Small intestine (tissue), 7 donors: Measurements from ENCODE around the gene SHFL. TPM values are rescaled to one million over a fixed set of nuclear protein-coding genes. Genes with fewer than 3 reads are reported as not detected.

Experiments
- DNase-seq, 2 donors: peaks; one replicate each; pipeline versions ENCODE4 v3.0.0 to v3.0.0-alpha.2; 2013
- FAIRE-seq: peaks from 2 replicates; lab custom pipeline; 2012; peaks lifted over from hg19 to GRCh38; lab: Jason Lieb, UNC
- H3K27ac ChIP-seq, 3 donors: one replicate each; pipeline ENCODE4 v1.5.1; 2013; ENCODE audit warnings: low read length in 2 of 3, mild to moderate bottlenecking in 2 of 3, control low read depth in 1 of 3, inconsistent platforms in 1 of 3, low read depth in 1 of 3, moderate library complexity in 1 of 3
- H3K27me3 ChIP-seq, 3 donors: one replicate each; pipeline ENCODE4 v1.6.1; 2013; ENCODE audit warnings: low read length in 3 of 3, inconsistent platforms in 1 of 3; ENCODE audit not compliant: control insufficient read depth in 3 of 3, insufficient read depth in 3 of 3
- H3K36me3 ChIP-seq, 3 donors: one replicate each; pipeline ENCODE4 v1.6.1; 2013; ENCODE audit warnings: low read length in 3 of 3, inconsistent platforms in 1 of 3, low read depth in 1 of 3, mild to moderate bottlenecking in 1 of 3, moderate library complexity in 1 of 3; ENCODE audit not compliant: control insufficient read depth in 3 of 3, insufficient read depth in 2 of 3
- H3K4me1 ChIP-seq, 3 donors: one replicate each; pipeline ENCODE4 v1.6.1; 2013; ENCODE audit warnings: low read length in 2 of 3, inconsistent platforms in 1 of 3, low read depth in 1 of 3, mild to moderate bottlenecking in 1 of 3, moderate library complexity in 1 of 3; ENCODE audit not compliant: control insufficient read depth in 3 of 3, insufficient read depth in 2 of 3
- H3K4me3 ChIP-seq, 3 donors: one replicate each; pipeline ENCODE4 v1.5.1; 2013; ENCODE audit warnings: low read length in 3 of 3, control low read depth in 1 of 3, inconsistent platforms in 1 of 3, low read depth in 1 of 3, mild to moderate bottlenecking in 1 of 3, moderate library complexity in 1 of 3
- H3K9me3 ChIP-seq, 2 donors: one replicate each; pipeline ENCODE4 v1.6.1; 2013; ENCODE audit warnings: low read depth in 1 of 2, low read length in 1 of 2; ENCODE audit not compliant: control insufficient read depth in 2 of 2, insufficient read depth in 1 of 2
- WGBS, 3 donors: extraction: QIAGEN DNeasy Blood & Tissue Kit; methylation state at CpG; one replicate each; pipeline ENCODE4 v1.1.7; 2013; 5-methylcytosine and 5-hydroxymethylcytosine counted together
- polyA plus RNA-seq, 4 donors: library from polyadenylated mRNA; stranded (reverse) in 3 of 4; unstranded in 1 of 4; fragments of 200-250 nt in 3 of 4; fragments of 120-200 nt in 1 of 4; gene quantifications; one replicate each; pipeline versions ENCODE4 v1.2.1 to v1.2.3, GENCODE V29; 2013
- donor health status: healthy with polysubstance abuse.
- donor health status: control.
- donor health status: control.
- donor health status: Bipolar disorder and iron deficiency.
- donor health status: healthy.

The SHFL gene
- polyA plus RNA-seq, 4 donors, result 32.5 to 60.8 (median 37.0) TPM

DNA sequence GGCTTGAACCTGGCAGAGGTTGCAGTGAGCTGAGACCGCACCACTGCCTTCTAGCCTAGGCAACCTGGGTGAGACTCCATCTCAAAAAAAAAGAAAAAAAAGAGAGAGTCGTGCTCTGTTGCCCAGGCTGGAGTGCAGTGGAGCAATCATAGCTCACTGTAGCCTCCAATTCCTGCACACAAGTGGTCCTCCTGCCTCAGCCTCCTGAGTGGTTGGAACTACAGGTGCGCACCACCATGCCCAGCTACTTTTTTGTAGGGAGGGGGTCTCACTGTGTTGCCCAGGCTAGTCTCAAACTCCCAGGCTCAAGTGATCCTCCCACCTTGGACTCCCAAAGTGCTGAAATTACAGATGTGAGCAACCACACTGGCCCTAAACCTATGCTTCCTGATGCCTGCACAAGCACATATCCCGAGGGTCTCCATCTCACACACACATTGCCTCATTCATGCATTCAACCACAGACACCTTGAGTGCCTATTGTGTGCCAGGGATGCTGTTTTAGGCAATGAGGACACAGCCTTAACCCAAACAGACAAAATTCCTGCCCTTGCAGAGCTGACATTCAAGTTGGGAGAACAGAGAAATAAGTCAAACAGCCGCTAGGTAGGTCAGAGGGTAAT, 14.2 kb downstream of the SHFL start:
- peak overlapping the region in 1 of 3 donors; percentile 27 for H3K27ac ChIP-seq
- H3K27me3 ChIP-seq, result no peaks in the 10 kb centered on the region
- no peaks in the 10 kb centered on the region for H3K36me3 ChIP-seq
- FAIRE-seq (no peak), DNase-seq (no peak)
- H3K4me3 ChIP-seq, result no peak overlapping the region
- 82 to 89% (median 83%) methylated on average over 5 of the region's 5 CpGs for WGBS, 3 donors
- peaks cover 0 to 3% of the 10 kb centered on the region in 2 donors for H3K9me3 ChIP-seq
- peaks cover 0 to 6% (median 0%) of the 10 kb centered on the region in 3 donors for H3K4me1 ChIP-seq

DNA sequence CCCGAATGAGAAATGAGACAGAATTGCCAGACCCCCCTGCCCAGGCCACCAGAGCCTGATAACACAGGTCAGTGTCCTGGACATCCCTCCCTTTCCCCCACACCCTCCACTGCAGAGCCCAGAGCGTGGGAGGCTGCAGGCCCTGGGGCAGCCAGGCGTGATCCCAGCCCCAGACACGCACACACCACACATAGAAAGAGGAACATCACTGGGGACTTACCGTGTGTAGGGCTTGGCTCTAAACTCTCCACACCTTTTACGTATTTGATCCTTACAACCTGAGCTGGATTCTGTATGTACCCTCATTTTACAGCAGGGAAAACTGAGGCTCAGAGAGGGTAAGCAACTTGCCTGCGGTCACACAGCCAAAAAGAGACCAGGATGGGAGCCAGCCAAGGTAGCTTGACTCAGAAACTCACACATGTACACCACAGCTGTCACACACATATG, 16.7 kb downstream of the SHFL start:
- FAIRE-seq (no peak), DNase-seq (peak in 1 of 2 donors; percentile 4)
- peak overlapping the region; percentile 58 to 92 (median 80) for H3K27ac ChIP-seq
- no peak overlapping the region for H3K4me3 ChIP-seq
- WGBS, 3 donors, result 55 to 67% (median 63%) methylated on average over 7 of the region's 7 CpGs
- peaks cover 0 to 4% (median 3%) of the 10 kb centered on the region in 3 donors for H3K4me1 ChIP-seq
- H3K27me3 ChIP-seq, result no peaks in the 10 kb centered on the region
- H3K36me3 ChIP-seq, result peaks cover under 1 to 6% (median under 1%) of the 10 kb centered on the region in 3 donors
- H3K9me3 ChIP-seq, result no peaks in the 10 kb centered on the region

DNA sequence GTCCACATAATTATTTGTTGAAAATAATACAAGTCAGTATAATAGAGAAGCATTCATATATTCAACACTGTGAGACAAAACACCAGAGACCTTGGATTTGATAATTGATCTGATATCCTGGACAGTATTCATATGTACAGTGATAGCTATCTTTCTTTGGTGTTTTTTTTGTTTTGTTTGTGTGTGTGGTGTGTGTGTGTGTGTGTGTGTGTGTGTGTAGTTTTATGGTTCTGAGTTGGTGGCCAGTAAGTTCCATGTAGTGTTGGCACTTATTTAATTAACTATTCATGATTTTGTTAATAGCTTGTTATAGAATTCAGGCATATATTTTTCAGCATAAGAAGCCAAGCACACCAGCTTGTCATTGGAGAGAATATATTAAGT, 18.0 kb downstream of the SHFL start:
- Histone ChIP-seq H3K9me3 (no peaks in the 10 kb centered on the region), H3K4me3 (no peak overlapping the region), H3K4me1 (peaks cover 0 to 4% (median 3%) of the 10 kb centered on the region in 3 donors), H3K36me3 (peaks cover 2 to 19% (median 3%) of the 10 kb centered on the region in 3 donors), H3K27ac (peak overlapping the region in 1 of 3 donors; percentile 70), H3K27me3 (no peaks in the 10 kb centered on the region)
- FAIRE-seq (no peak), DNase-seq (no peak)

DNA sequence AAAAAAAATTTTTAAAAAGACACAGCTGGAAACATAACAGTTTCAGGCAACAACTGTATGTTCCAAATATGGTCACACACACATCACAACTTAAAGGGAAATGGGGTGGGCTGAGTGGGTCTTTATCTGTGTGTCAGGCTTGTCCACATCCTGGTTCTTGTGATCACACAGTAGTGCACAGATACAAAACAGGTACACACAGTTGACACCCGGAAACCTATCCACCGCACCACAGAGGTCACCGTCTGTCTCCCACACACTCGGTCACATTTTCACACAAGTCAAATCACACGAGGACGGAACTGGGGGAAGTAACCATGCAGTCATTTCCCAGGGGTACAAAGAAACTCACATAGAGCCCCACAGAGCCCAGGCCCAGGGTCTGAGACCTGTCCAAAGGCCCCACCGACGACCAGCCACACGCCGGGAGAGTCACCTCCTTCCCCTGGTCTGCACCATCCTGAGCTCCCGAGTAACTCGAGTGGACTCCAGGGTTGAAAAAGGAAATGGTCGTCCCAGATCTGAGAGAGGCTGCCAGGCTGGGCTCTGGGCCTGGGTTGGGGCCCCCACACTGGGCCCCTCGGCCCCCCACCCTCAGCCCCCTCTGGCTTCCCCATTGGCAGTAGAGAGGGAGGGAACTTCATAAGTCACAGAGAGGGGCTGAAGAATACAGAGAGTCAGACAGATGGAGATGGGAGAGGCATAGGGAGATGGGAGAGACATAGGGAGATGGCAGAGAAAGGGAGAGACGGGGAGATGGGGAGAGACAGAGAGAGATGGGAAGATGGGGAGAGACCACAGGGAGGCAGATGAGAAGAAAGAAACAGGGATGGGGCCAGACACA, 18.8 kb downstream of the SHFL start:
- H3K4me1 ChIP-seq, result peaks cover 0 to 4% (median 3%) of the 10 kb centered on the region in 3 donors
- FAIRE-seq, result no peak
- no peaks in the 10 kb centered on the region for H3K27me3 ChIP-seq
- no peaks in the 10 kb centered on the region for H3K9me3 ChIP-seq
- peaks cover 3 to 26% (median 4%) of the 10 kb centered on the region in 3 donors for H3K36me3 ChIP-seq
- H3K27ac ChIP-seq, result peak overlapping the region; percentile 70 to 83 (median 71)
- peak overlapping the region in 1 of 3 donors; percentile 21 for H3K4me3 ChIP-seq
- peak; percentile 21 to 76 for DNase-seq
- 38 to 65% (median 44%) methylated on average over 15 of the region's 15 CpGs for WGBS, 3 donors

DNA sequence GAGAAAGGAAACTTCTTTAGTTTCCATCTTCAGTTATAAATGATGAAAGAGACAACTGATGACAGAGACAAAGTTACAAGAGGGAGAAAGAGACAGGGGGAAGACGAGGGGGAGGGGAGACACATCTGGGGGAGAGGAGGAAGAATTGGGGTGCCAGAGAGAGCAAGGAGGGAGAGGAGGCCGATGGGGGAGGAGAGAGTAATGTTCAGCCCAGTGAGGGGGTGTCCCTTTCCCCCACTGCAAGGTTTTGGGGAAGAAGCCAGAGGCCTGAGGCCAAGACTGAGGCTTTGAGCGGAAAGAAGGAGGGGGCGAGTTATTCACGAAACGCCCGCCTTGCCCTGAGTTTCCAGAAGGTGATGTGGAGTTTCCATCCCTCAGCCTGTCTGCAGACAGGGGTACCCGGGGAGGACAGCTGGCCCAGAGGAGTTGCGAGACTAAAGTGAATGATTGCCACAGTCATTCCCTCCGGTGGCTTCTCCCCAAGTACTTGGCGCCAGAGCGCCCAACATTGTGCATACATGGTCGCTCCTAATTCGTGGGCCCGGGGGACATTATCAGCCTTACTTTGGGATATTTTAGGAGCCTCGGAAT, 19.5 kb downstream of the SHFL start:
- no peaks in the 10 kb centered on the region for H3K27me3 ChIP-seq
- peak overlapping the region; percentile 70 to 83 (median 71) for H3K27ac ChIP-seq
- H3K4me1 ChIP-seq, result peaks cover 0 to 4% (median 3%) of the 10 kb centered on the region in 3 donors
- peaks cover 4 to 33% (median 11%) of the 10 kb centered on the region in 3 donors for H3K36me3 ChIP-seq
- FAIRE-seq (no peak), DNase-seq (no peak)
- peak overlapping the region in 1 of 3 donors; percentile 78 for H3K4me3 ChIP-seq
- no peaks in the 10 kb centered on the region for H3K9me3 ChIP-seq
- WGBS, 3 donors, result 31 to 45% (median 33%) methylated on average over 13 to 16 of the region's 16 CpGs

DNA sequence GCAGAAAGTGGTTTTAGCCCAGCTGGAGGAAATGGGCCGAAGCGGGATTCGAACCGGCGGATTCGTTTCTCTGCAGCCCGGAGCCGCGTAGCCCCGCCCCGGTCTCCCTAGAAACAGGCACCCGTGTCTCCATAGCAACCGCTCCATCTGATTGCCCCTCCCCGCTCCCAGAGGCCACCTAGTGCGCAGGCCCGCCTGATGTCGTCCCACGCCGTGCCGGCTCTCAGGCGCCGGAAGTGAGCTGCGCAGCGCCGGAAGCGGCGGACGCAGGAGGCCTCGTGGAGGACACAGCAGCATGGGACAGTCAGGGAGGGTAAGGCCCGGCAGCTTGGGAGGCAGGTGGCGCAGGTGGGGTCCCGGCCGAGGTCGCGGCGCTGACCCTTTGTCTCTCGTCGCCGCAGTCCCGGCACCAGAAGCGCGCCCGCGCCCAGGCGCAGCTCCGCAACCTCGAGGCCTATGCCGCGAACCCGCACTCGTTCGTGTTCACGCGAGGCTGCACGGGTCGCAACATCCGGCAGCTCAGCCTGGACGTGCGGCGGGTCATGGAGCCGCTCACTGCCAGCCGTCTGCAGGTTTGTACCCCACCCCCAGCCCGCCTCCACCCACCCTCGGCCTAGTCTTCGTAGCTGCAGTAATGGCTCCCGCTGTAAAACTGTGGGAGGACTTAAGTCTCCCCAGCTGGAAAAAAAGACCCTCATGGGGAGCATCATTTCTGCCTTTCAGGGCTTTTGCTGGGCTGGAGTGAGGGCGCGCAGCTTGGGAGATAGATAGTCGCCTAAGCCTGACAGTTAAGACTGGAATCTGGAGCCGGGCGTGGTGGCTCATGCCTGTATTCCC, 20.2 kb downstream of the SHFL start, which contains the start of gene PPAN:
Gene PPAN, plus strand, starts transcription at position 263 of the 837 bp plus-strand sequence. Its CDS starts 33 bp downstream, at position 296.
- no peak for FAIRE-seq
- DNase-seq, result peak; percentile 98
- peaks cover 4 to 41% (median 13%) of the 10 kb centered on the region in 3 donors for H3K36me3 ChIP-seq
- H3K4me1 ChIP-seq, result peaks cover 0 to 4% (median 3%) of the 10 kb centered on the region in 3 donors
- H3K9me3 ChIP-seq, result no peaks in the 10 kb centered on the region
- 0 to 1% (median 1%) methylated on average over 68 to 71 of the region's 71 CpGs for WGBS, 3 donors
- peak within 1 kb of the TSS; percentile 70 to 83 (median 71) for H3K27ac ChIP-seq
- H3K4me3 ChIP-seq, result peak within 1 kb of the TSS; percentile 60 to 83 (median 78)
- H3K27me3 ChIP-seq, result no peaks in the 10 kb centered on the region

DNA sequence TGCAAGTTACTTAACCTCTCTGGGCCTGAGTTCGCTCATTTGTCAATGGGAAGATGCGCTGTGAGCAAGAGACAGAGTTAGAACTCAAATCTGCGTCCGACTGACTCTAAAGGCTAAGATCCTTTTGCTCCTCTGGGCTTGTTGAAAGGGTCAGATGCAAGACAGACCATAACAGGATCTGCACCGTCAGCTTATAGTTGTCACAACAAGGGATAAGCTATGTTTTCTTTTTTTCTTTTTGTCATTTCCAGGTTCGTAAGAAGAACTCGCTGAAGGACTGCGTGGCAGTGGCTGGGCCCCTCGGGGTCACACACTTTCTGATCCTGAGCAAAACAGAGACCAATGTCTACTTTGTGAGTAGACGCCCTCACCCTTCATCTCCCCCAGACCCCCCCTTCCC, 21.1 kb downstream of the SHFL start:
- Histone ChIP-seq H3K4me1 (peaks cover 0 to 4% (median 3%) of the 10 kb centered on the region in 3 donors), H3K27me3 (no peaks in the 10 kb centered on the region), H3K27ac (no peak overlapping the region), H3K36me3 (peaks cover 4 to 50% (median 13%) of the 10 kb centered on the region in 3 donors), H3K4me3 (peak overlapping the region in 2 of 3 donors; percentile 78 to 83), H3K9me3 (no peaks in the 10 kb centered on the region)
- WGBS, 3 donors, result 59 to 65% (median 64%) methylated on average over 10 of the region's 10 CpGs
- FAIRE-seq, result no peak
- DNase-seq, result no peak
